Thyroid gland (tissue), 4 donors: ENCODE results near the gene NKX2-1. TPM values are rescaled to one million over a fixed set of nuclear protein-coding genes. Genes with fewer than 3 reads are reported as not detected.

Experiments
- DNase-seq, 2 donors: peaks; one replicate each; pipeline ENCODE4 v3.0.0-alpha.2; 2019
- H3K27ac ChIP-seq, 3 donors: fragments of 200-600 bp; sonication (generic); 1 replicate in 2 of 3; 2 replicates in 1 of 3; pipeline ENCODE4 v1.5.1; 2016 to 2019; ENCODE audit warnings: mild to moderate bottlenecking in 1 of 3, moderate library complexity in 1 of 3
- H3K27me3 ChIP-seq: fragments of 200-600 bp; sonication (generic); one replicate; pipeline ENCODE4 v1.5.1; 2019
- H3K36me3 ChIP-seq, 2 donors: fragments of 200-600 bp; sonication (generic); one replicate each; pipeline ENCODE4 v1.5.1; 2016 to 2019
- H3K4me1 ChIP-seq, 2 donors: fragments of 200-600 bp; sonication (generic); one replicate each; pipeline ENCODE4 v1.5.1; 2017 to 2019
- H3K4me3 ChIP-seq, 3 donors: fragments of 200-600 bp; sonication (generic); replicated peaks in 1 of 3; 1 replicate in 2 of 3; 2 replicates in 1 of 3; pipeline ENCODE4 v1.5.1; 2016; ENCODE audit warnings: mild to moderate bottlenecking in 1 of 3
- H3K9me3 ChIP-seq: fragments of 200-600 bp; sonication (generic); one replicate; pipeline ENCODE4 v1.5.1; 2017
- CTCF ChIP-seq, 6 experiments: fragments of 200-600 bp in 3 of 6; fragments of 450-650 bp in 3 of 6; sonication (generic) in 3 of 6; IDR thresholded peaks; one replicate each; pipeline ENCODE4 v1.5.1; 2016 to 2019; ENCODE audit warnings: antibody characterized with exemption in 6 of 6, mild to moderate bottlenecking in 2 of 6, inconsistent platforms in 1 of 6, moderate library complexity in 1 of 6
- POLR2A ChIP-seq, 2 donors: fragments of 450-650 bp; IDR thresholded peaks; one replicate each; pipeline ENCODE4 v1.6.1; 2017; ENCODE audit warnings: antibody characterized with exemption in 2 of 2, mild to moderate bottlenecking in 2 of 2, moderate library complexity in 1 of 2
- WGBS, 2 donors: methylation state at CpG; one replicate each; pipeline ENCODE4 v1.1.5; 2017; 5-methylcytosine and 5-hydroxymethylcytosine counted together
- intact Hi-C: fragments of 100-400 bp; cut with DNase I; formaldehyde crosslinking; loops from one replicate; pipeline ENCODE4 v1.15.1; 2023
- total RNA-seq, 4 donors: library from RNA; depleted of rRNA; stranded (reverse); fragments of >200 nt; gene quantifications; one replicate each; pipeline ENCODE4 v1.2.3, GENCODE V29; 2016

Gene NKX2-1
- total RNA-seq, 4 donors from 2014 or later, result 209 to 375 (median 310) TPM

DNA sequence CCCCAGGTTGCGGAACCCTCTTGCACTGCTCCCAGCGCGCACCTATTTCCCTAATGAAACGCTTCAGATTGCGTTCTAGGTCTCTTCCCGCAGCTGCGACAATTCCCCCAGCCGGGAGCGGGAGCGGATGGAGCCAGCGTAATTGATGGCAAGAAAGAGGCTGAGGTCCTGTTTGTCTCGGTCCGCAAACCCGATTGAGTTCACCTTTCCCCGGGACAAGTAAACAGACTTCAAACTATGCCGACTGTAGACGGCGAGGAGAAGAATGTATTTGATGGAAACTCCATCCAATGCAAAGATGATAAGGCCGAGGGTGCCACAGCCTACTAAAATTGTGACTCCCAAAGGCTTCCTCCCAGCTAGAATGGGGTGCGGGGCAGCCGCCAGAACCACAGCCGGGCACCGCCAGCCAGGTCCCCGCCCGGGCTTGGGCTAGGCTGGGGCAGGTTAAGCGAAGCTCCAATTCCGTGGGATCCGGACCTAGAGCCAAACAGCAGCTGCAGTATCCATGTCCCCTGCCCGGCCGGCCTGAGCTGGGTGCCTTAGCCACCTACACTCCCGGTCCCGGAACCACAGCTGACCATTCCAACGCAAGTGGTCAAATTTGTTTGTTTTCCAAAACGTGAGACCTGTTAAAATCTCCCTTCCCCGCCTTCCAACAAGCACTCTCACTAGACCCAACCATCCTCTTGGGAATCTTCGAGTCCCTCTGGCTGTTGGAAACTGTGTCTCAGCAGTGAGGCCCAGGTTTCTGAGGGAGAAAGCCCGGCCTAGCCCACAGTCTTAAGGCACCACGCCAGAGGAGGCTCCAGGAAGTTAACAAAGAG lies 5.5 kb downstream of the NKX2-1 start:
- H3K36me3 ChIP-seq, result peaks cover 21 to 29% of the 10 kb centered on the region in 2 donors
- intact Hi-C loops, result loop anchor here (5.0 kb wide), 2 partner anchors 197 to 242 kb away; no protein-coding TSS in a partner anchor
- no peaks in the 10 kb centered on the region for H3K27me3 ChIP-seq
- no peaks in the 10 kb centered on the region for H3K9me3 ChIP-seq
- no peak for TF ChIP-seq CTCF (IDR thresholded peaks at IDR 0.05)
- peak in 1 of 2 donors; percentile 71 for TF ChIP-seq POLR2A (IDR thresholded peaks at IDR 0.05)
- WGBS, 2 donors, result 1 to 3% methylated on average over 32 to 38 of the region's 38 CpGs
- peak; percentile 80 to 81 for DNase-seq
- no peaks in the 10 kb centered on the region for H3K4me1 ChIP-seq
- H3K4me3 ChIP-seq, result peak overlapping the region in 2 of 3 donors; percentile 30 to 81
- H3K27ac ChIP-seq, result peak overlapping the region; percentile 98 to 100 (median 99)

DNA sequence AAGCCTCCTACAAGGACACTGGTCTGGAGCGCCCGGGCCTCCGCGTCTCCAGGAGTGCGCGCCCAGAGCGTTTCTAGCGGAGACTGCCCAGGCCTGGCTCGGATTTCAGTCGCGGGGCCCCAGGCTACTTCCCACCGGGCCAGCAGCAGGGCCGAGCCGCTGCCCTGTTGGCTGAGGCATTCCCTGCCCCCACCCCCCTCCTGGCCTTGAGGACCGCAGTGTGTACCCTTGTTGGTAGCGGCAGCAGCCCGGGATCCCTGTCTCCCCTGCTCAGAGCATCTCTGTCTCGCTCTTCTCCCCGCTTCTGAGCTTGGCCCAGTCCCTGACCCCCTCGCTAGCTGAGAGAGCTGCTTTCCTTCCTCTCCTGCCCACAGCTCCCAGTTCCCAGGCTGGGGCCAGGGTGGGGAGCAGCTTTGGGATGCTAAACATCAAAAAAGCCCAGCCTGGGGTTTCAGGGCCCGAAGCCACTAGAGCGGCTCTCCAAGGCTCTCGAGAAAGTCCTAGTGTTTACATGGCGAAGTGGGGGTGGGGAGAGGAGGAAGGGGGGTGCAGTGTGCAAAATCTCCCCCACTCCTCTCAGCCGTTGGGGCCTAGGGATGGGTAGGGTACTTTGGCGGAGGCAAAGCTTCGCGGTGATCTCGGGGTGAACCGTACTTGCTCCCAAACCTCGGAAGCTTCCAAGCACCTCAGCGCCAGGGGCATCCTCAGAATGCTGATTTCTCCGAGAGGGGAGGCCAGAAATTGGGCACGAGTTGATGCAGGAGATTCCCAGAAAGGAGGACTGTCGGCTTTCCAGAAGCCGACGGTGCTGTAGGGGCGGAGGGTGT lies 6.4 kb downstream of the NKX2-1 start:
- TF ChIP-seq CTCF (IDR thresholded peaks at IDR 0.05) (no peak), POLR2A (IDR thresholded peaks at IDR 0.05) (peak in 1 of 2 donors; percentile 73)
- Histone ChIP-seq H3K27ac (peak overlapping the region; percentile 98 to 100 (median 99)), H3K27me3 (no peaks in the 10 kb centered on the region)

DNA sequence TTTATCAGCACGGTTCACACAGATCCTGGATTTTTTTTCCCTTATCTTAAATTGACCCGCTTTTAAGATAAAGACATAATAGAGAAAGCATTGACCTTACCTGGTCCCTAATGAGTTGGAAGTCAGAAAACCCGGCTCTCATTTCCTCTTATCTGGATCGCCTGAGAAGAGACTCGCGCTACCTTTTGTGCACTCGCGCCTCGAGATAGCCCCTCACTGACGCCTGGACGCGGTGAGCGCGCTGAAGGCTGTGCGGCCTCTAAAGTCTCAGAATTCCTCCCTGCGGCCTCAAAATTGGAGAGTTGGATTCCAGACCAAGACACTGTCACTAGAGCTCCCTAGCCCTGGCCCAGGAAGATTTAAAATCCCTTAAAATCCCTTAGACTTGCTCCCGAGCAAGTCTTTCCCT lies 7.0 kb downstream of the NKX2-1 start:
- H3K36me3 ChIP-seq, result peaks cover 12 to 17% of the 10 kb centered on the region in 2 donors
- no peak for TF ChIP-seq CTCF (IDR thresholded peaks at IDR 0.05)
- no peak for TF ChIP-seq POLR2A (IDR thresholded peaks at IDR 0.05)
- no peaks in the 10 kb centered on the region for H3K4me1 ChIP-seq
- intact Hi-C loops, result no loop called here
- H3K9me3 ChIP-seq, result no peaks in the 10 kb centered on the region
- peak overlapping the region; percentile 98 to 100 (median 99) for H3K27ac ChIP-seq
- 2% methylated on average over 17 of the region's 17 CpGs for WGBS, 2 donors
- peak overlapping the region; percentile 18 to 81 (median 67) for H3K4me3 ChIP-seq
- peak; percentile 28 to 37 for DNase-seq
- no peaks in the 10 kb centered on the region for H3K27me3 ChIP-seq

More for the DNA sequence above, 6.4 kb downstream of the NKX2-1 start:
- peak overlapping the region; percentile 18 to 81 (median 67) for H3K4me3 ChIP-seq
- 1% methylated on average over 31 to 34 of the region's 38 CpGs for whole genome bisulfite sequencing, 2 donors
- H3K4me1 ChIP-seq, result no peaks in the 10 kb centered on the region
- peaks cover 18 to 23% of the 10 kb centered on the region in 2 donors for H3K36me3 ChIP-seq
- H3K9me3 ChIP-seq, result no peaks in the 10 kb centered on the region
- intact Hi-C loops, result no loop called here
- DNase-seq, result peak; percentile 88 to 89

DNA sequence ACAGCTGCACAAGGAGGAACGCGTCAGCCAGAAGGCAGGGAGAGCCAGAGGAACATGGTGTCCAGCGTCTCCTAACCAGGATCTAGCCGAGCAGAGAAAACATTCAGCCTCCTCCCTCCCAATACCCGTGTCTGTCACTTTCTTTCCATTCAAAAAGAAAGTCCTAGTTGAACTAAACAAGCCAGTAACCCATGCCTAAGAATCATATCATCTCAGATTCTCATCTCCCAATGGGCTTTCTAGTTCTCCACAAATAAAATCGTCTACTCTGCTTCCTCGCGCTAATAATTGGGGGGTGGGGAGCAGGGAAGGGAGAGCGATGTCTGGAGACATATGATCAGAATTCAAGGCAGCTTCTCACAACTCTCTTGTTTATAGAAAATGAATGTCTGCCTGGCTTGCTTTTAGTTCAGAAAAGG lies 7.4 kb downstream of the NKX2-1 start:
- WGBS, 2 donors, result 2 to 3% methylated on average over 9 of the region's 9 CpGs

More for the DNA sequence above, 7.4 kb downstream of the NKX2-1 start:
- H3K27me3 ChIP-seq, result no peaks in the 10 kb centered on the region
- no peak for TF ChIP-seq CTCF (IDR thresholded peaks at IDR 0.05)
- peak in 1 of 2 donors; percentile 80 for TF ChIP-seq POLR2A (IDR thresholded peaks at IDR 0.05)
- no peaks in the 10 kb centered on the region for H3K9me3 ChIP-seq
- peak; percentile 62 to 66 for DNase-seq
- peak overlapping the region in 2 of 3 donors; percentile 67 to 81 for H3K4me3 ChIP-seq
- intact Hi-C loops, result no loop called here
- peaks cover 7 to 13% of the 10 kb centered on the region in 2 donors for H3K36me3 ChIP-seq
- H3K4me1 ChIP-seq, result no peaks in the 10 kb centered on the region
- H3K27ac ChIP-seq, result peak overlapping the region; percentile 98 to 100 (median 99)
